Right cardiac atrium (tissue), 5 donors: ENCODE measurements around the gene NKAPL. TPM values are rescaled to one million over a fixed set of nuclear protein-coding genes. Genes with fewer than 3 reads are reported as not detected.
"Not testable (repeated sequence)": the region's sequence is repeated elsewhere in the genome, so short reads cannot be mapped to it uniquely, and the experiment has no call there.

Experiments
- ATAC-seq, 2 donors: fragments of 200-7000 bp; cut with Tn5 transposase; one replicate each; pipeline versions ENCODE4 v1.8.0 to v1.9.1; 2020; ENCODE audit warnings: moderate library complexity in 2 of 2, mild to moderate bottlenecking in 1 of 2
- DNase-seq, 3 donors: peaks; one replicate each; pipeline ENCODE4 v3.0.0-alpha.2; 2020
- H3K27ac ChIP-seq: one replicate; pipeline ENCODE4 v1.5.1; 2013; ENCODE audit warnings: mild to moderate bottlenecking, low read length, control low read depth, moderate library complexity
- H3K27me3 ChIP-seq: one replicate; pipeline ENCODE4 v1.6.1; 2013; ENCODE audit not compliant: control insufficient read depth, insufficient read depth
- H3K4me1 ChIP-seq: one replicate; pipeline ENCODE4 v1.6.1; 2013; ENCODE audit warnings: low read length; ENCODE audit not compliant: control insufficient read depth, insufficient read depth
- H3K4me3 ChIP-seq: one replicate; pipeline ENCODE4 v1.5.1; 2013; ENCODE audit warnings: low read length, control low read depth
- H3K9me3 ChIP-seq: one replicate; pipeline ENCODE4 v1.6.1; 2013; ENCODE audit warnings: low read length; ENCODE audit not compliant: control insufficient read depth
- WGBS: extraction: QIAGEN DNeasy Blood & Tissue Kit; methylation state at CpG from one replicate; pipeline ENCODE4 v1.1.7; 2013; 5-methylcytosine and 5-hydroxymethylcytosine counted together
- intact Hi-C, 4 donors: fragments of 100-400 bp; cut with DNase I; formaldehyde crosslinking; loops; one replicate each; pipeline versions ENCODE4 v1.11.0 to v1.14.0; 2022 to 2023
- polyA plus RNA-seq: library from polyadenylated mRNA; stranded (reverse); fragments of 200-250 nt; gene quantifications from one replicate; pipeline ENCODE4 v1.2.3, GENCODE V29; 2013
- total RNA-seq, 4 donors: library from RNA; stranded (reverse); fragmentation: NEBNext Ultra II Directional; extraction: Animal tissue kit (Norgen Biotek cat#: 25700); gene quantifications; one replicate each; pipeline ENCODE4 v1.2.1, GENCODE V29; 2021
- donor health status: healthy with polysubstance abuse.
- donor health status: DM: no; HTN: yes; CAD: no.
- donor health status: DM: no; HTN: no; CAD: no.
- donor health status: DM: no; HTN: yes; CAD: no; lungs with severe emphysema.
- donor health status: DM: yes; HTN: yes; CAD: no.

NKAPL gene
- total and polyA plus RNA-seq, 5 donors, result 5.5 to 6.4 (median 6.1) TPM

DNA sequence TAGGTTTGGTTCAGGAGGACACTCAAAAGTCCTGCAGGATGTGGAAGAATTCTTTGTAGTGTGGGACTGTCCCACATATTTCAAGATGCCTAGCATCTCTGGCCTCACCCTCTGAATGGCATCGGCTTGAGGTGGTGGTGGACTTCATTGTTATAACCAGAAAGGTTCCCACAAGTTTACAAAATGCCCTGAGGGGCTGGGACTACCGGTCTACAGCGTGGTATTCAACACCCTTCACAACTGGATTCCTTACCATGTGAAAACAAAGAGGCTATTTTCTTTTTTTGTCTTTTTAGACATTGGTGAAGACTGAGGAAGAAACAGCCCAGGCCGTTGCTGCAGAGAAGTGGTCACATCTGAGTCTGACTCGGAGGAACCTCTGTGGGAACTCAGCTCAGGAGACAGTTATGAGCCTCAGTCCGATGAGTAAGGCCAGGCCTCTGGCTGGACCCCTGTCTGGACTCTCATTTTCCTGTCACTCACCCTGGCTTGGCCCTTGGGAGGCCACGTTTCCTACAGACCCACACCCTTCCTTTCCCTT, 37.5 kb downstream of the NKAPL start:
- H3K9me3 ChIP-seq, result no peaks in the 10 kb centered on the region
- DNase-seq (no peak), ATAC-seq (no peak)
- 84% methylated on average over 7 of the region's 7 CpGs for WGBS
- intact Hi-C loops, result no loop called here
- H3K27me3 ChIP-seq, result no peaks in the 10 kb centered on the region
- no peak overlapping the region for H3K4me3 ChIP-seq
- H3K4me1 ChIP-seq, result no peaks in the 10 kb centered on the region
- no peak overlapping the region for H3K27ac ChIP-seq

DNA sequence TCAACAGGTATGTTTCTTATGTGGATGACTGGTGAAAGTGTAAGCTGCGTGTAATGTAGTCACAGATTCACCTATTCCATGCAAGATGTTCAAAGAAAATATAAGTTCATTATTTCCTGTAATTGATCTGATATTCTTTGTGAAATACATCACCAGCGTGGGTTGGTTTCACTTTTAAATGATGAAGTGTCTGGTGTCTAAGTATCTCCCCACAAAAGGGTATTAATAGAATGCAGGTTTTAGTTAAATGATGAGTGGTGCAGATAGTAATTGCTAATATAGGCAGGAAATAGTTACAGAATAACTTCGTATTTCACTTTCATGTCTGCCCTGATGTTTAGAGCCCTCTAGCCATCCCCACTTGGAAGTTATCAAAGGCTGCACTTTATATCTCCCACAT, 44.5 kb downstream of the NKAPL start:
- 95% methylated on average over 3 of the region's 3 CpGs for WGBS
- H3K4me1 ChIP-seq, result no peaks in the 10 kb centered on the region
- no peaks in the 10 kb centered on the region for H3K9me3 ChIP-seq
- no peak overlapping the region for H3K4me3 ChIP-seq
- no peak overlapping the region for H3K27ac ChIP-seq
- intact Hi-C loops, result no loop called here
- ATAC-seq (no peak), DNase-seq (no peak)
- no peaks in the 10 kb centered on the region for H3K27me3 ChIP-seq

DNA sequence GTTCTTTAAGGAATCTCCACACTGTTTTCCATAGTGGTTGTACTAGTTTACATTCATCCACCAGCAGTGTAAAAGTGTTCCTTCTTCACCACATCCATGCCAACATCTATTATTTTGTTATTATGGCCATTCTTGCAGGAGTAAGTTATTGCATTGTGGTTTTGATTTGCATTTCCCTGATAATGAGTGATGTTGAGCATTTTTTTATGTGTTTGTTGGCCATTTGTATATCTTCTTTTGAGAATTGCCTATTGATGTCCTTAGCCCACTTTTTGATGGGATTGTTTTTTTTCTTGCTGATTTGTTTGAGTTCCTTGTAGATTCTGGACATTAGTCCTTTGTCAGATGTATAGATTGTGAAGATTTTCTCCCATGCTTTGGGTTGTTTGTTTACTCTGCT, 47.3 kb downstream of the NKAPL start:
- not testable (repeated sequence) for H3K4me3 ChIP-seq

More for the DNA sequence above, 47.3 kb downstream of the NKAPL start:
- H3K4me1 ChIP-seq, ATAC-seq, DNase-seq, intact Hi-C loops, H3K9me3 ChIP-seq, H3K27ac ChIP-seq, H3K27me3 ChIP-seq: not testable (repeated sequence)

Other genes starting within 250 kb of the NKAPL start
- gene ZNF165, start 178.7 kb upstream of the NKAPL start, total RNA-seq, result under 1 TPM; 0.28 to 0.83 (median 0.47) TPM
- gene ZNF165, start 178.7 kb upstream of the NKAPL start, polyA plus RNA-seq, result 0.36 TPM
- 1 to 10 TPM; 2.5 to 3.2 (median 2.8) TPM for gene ZSCAN16, start 134.7 kb upstream of the NKAPL start, total RNA-seq
- 2.9 TPM for gene ZSCAN16, start 134.7 kb upstream of the NKAPL start, polyA plus RNA-seq
- 10 to 100 TPM; 15.2 to 18.2 (median 16.3) TPM for gene ZKSCAN8, start 117.4 kb upstream of the NKAPL start, total RNA-seq
- gene ZKSCAN8, start 117.4 kb upstream of the NKAPL start, polyA plus RNA-seq, result 5.5 TPM
- gene ZSCAN9, start 34.0 kb upstream of the NKAPL start, total RNA-seq, result 10 to 100 TPM in 1 of 4 donors, 1 to 10 TPM in 3; 8.4 to 11.3 (median 8.8) TPM
- 8.7 TPM for gene ZSCAN9, start 34.0 kb upstream of the NKAPL start, polyA plus RNA-seq
- 1 to 10 TPM; 3.3 to 4.0 (median 3.6) TPM for gene ZKSCAN4, start 7.0 kb upstream of the NKAPL start, total RNA-seq
- 1.5 TPM for gene ZKSCAN4, start 7.0 kb upstream of the NKAPL start, polyA plus RNA-seq
- gene ZSCAN26, start 7.8 kb downstream of the NKAPL start, total RNA-seq, result 10 to 100 TPM; 12.0 to 20.2 (median 15.2) TPM
- 11.4 TPM for gene ZSCAN26, start 7.8 kb downstream of the NKAPL start, polyA plus RNA-seq
- 1 to 10 TPM; 3.0 to 3.6 (median 3.2) TPM for gene PGBD1, start 22.3 kb downstream of the NKAPL start, total RNA-seq
- 2.3 TPM for gene PGBD1, start 22.3 kb downstream of the NKAPL start, polyA plus RNA-seq
- gene ZSCAN31, start 76.9 kb downstream of the NKAPL start, total RNA-seq, result 10 to 100 TPM in 2 of 4 donors, 1 to 10 TPM in 2; 8.3 to 18.4 (median 10.2) TPM
- gene ZSCAN31, start 76.9 kb downstream of the NKAPL start, polyA plus RNA-seq, result 3.9 TPM
- gene ZKSCAN3, start 90.7 kb downstream of the NKAPL start, total RNA-seq, result 1 to 10 TPM; 4.1 to 7.2 (median 6.0) TPM
- gene ZKSCAN3, start 90.7 kb downstream of the NKAPL start, polyA plus RNA-seq, result 1.7 TPM
- 1 to 10 TPM; 3.6 to 4.2 (median 3.9) TPM for gene ZSCAN12, start 140.4 kb downstream of the NKAPL start, total RNA-seq
- gene ZSCAN12, start 140.4 kb downstream of the NKAPL start, polyA plus RNA-seq, result 1.4 TPM
- gene ZSCAN23, start 184.2 kb downstream of the NKAPL start, total RNA-seq, result 1 to 10 TPM; 1.8 to 2.9 (median 2.0) TPM
- 0.48 TPM for gene ZSCAN23, start 184.2 kb downstream of the NKAPL start, polyA plus RNA-seq